GM18858 (cell line): Measurements from ENCODE around the gene SERPINA10.
"Not testable (repeated sequence)": the region's sequence is repeated elsewhere in the genome, so short reads cannot be mapped to it uniquely, and the experiment has no call there.

Experiments
- ATAC-seq: cut with Tn5 transposase; IDR thresholded peaks from one replicate; pipeline ENCODE4 v1.9.1; 2021; ENCODE audit not compliant: unreplicated experiment

The SERPINA10 gene

DNA sequence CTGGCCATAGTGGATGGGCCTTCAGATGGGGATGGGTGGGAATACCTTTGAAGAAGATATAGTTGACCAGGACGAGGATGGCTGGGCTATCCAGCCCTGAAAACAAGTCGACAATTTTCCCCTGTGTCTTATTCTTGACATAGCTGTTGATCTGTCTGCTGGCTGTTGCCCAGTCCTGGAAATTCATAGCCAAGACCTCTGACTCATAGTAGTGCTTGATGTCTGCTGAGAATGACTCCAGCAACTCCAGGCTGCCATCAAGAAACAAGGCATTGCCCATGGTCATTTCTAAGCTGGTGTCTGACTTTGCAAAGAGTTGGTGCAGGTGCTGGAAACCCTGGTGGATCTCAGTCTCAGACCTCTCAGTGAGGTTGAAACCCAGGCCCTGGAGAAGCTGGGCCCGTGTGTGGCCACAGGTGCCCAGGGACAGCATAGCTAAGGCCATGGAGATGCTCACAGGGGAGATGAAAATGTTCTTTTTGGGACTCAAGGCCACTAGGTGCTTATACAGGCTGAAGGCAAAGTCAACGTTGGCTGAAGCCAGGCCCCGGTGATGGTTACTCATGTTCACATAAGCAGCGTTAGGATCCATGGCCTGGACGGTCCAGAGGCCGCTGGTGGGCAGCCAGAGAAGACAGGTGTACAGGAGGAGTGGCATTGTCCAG is 21.1 kb upstream of the SERPINA10 start:
- ATAC-seq, result no peak

DNA sequence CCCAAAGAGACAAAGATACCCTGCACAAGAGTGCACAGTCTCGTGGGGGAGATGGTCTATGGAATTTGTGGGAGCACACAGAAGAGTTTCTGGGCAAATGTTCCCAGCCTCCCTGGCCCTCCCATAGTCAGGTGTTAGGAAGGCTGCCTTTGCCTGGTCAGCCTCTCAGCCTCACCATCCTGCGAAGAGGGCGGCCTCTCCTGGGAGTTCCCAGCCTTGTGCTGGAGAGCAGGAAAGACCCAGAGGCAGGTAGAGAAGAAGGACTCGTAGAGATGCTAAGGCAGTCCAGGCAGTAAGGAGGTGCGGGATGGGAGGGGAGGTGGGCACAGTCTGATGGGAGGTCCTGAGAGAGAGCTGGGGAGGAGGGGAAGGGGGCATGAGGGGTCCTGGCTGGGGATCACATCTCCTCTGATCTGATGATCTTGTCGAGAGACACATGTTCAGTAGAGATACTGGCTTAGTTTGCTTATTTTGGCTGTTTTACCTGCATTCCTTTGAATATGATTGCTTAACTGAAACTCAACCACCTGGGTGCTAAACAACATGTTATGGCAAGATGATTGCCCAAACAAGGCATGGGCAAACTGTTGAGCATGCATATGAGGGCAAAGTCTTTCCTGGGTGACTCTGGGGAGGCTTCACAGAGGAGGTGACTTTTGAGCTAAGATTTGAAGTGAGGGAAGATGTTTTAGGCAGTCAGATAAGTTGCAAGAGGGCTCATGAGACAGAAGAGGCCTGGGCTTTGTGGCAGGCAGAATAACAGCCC is 19.6 kb upstream of the SERPINA10 start:
- no peak for ATAC-seq

DNA sequence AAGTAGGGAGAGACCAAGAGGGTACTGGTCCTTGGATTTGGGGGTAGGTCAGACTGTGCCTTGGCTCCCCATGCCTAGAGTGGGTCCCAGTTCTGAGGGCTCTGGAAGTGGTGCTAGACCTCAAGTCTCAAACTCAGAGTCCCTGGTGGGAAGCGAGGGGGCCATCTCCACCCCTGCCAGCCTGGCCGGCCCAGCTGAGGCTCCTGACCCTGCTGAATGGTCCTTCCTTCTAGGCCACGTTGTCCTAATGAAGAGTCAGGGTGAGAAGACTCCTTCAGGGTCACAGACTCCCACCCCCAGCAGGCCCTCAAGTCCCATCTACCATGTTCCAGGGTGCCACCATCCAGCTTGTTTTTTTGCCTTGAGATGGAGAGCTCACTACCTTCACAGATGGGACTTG is 17.2 kb upstream of the SERPINA10 start:
- no peak for ATAC-seq

DNA sequence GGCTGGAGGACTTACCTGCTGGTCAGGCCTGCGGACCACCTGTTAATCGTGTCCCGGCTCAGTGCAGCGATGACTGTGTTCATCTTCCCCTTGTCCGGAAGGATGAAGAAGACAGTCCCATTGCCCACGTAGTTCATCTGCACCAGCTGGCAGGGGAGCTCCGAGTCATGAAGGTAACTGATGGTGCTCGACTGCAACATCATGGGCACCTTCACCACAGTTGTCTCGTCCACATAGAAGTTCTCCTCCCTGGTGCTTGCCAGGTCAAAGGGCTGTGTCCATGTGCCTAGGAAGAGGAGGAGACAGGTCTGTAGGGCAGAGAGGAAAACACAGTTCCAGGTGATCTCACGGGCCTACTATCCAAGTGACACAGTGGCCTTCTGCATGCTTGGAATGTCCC is 16.7 kb upstream of the SERPINA10 start:
- ATAC-seq, result no peak

DNA sequence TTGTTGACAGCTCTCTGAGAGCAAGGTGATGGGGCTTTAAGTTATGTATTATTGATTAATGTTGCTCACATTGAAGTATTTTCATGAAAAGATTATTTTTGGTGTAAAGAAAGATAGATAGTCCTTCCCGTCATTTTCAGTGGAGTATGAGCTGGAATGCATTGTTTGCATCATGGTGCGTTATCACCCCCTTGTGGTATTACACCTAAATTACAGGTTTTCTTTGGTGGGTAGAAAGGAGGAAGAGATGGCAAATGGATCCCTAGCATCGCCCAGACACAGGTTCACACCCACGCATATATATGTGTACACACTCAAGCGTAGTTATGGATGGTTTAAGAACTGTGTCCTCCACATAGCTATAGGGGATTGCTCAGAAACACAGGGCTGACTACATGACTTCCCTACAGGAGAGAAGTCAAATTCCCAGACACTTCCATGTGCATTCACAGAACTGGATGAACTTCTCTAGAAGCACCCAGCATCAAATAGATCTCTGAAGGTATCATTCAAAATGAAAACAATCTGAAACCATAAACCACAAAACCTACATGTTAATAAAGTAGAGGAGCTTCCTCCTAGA is 14.4 kb upstream of the SERPINA10 start:
- ATAC-seq, result no peak

DNA sequence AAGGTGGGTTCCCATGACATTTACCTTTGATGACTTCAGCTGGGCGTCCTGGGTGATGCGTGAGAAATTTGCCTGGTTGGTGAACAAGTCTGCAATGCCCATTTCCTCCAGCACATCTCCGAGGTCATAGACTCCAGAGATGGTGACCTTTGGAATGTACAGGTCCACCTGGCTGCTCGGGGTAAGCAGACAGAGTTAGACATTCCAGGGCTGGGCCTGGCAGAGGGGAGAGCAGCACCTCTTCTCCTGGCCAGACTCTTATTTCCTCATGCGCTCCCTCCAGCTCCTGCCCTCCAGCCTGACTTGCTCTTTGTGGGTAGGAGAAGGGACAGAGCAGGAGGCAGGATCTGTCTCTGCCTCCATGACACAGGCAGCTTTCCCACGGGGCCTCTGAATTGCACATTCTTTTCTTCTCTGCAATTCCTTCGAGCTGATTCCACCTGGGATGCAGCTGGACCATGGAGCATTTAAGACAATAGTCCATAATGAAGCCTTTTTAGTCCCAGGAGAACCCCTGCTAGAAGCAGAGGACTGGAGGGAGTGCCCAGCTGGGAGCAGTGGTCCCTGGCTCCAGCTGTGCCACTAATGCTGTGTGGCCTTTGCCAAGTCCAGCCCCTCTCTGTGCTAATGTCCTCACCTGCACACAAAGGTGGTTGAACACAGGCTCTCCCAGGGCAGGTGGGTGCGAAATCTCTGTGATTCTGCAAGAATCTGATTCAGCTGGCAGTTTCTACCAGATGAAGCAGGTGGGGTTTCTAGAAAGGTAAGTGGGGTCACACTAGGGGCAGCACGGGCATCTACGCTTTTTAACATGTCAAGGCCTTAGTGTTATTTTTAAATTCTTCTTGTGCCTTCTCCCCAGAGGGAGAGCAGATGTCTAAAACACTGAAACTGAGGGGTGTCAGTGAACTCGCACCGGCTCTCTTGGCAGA is 13.2 kb upstream of the SERPINA10 start:
- no peak for ATAC-seq

DNA sequence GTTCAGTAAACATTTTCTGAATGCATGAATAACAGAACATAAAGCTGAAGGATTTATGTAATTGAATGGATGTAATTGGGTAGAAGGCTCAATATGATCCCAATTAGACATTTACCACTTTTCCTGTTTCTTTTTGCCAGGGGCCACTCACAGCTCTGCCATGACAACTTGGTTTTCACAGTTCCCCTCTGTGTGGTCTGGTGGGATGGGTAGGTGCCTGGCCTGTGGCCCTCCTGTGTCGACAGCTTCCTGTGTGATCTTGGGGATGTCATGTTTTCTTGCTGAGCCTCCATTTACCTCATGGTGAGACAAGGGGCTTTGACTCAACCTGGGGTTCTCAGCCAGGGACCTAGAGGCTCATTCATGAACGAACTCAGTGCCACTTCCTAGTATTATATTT is 12.6 kb upstream of the SERPINA10 start:
- ATAC-seq, result no peak

DNA sequence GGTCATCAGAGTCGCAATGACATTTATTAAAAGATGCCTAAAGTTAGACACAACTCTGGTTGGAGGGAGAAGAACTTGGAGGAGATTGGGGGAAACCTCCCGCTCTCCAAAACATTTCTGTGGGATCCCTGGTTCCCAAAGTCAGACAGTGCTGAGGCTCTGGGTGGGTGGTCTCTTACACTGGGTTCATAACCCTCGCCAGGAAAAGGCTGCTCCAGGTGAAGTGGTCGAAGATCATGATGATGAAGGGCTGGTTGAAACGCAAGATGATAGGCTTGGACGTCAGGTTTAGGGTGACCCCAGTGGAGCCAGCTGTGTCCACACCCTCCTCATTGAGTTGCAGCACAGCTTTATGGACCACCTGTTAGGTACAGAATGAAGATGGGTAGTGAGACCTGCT is 11.2 kb upstream of the SERPINA10 start:
- ATAC-seq, result no peak

DNA sequence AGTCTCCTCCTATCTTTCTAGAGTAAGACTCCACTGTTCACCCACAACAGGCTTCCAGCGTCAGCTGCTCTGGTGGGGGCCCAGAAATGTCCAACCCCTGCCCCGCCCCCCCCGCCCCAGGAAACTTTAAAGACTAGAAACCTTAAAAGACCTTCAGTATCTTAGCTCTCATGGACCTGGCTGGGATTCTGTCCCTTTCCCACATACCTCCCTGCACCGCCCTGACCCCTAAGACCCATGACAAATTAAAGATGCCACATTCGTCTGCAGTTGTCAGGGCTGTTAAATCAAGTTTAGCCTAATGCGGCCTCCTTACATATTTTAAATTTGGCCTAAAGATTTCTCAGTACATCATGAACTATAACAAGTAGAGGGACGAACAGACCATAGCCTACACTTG is 10.0 kb upstream of the SERPINA10 start:
- no peak for ATAC-seq

DNA sequence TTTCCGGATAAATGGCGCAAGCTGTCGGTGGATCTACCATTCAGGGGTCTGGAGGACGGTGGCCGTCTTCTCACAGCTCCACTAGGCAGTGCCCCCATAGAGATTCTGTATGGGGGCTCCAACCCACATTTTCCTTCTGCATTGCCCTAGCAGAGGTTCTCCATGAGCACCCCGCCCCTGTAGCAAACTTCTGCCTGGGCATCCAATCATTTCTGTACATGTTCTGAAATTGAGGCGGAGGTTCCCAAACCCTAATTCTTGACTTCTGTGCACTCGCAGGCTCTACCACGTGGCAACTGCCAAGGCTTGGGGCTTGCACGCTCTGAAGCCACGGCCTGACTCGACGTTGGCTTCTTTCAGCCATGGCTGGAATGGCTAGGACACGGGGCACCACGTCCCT is 5.1 kb upstream of the SERPINA10 start:
- no peak for ATAC-seq

DNA sequence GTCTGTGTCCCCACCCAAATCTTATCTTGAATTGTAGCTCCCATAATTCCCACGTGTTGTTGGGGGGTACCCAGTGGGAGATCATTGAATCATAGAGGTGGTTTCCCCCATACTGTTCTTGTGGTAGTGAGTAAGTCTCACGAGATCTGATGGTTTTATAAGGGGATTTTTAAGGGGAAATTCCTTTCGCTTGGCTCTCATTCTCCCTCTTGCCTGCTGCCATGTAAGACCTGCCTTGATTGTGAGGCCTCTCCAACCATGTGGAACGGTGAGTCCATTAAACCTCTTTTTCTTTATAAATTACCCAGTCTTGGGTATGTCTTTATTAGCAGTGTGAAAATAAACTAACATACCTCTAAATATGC is 3.1 kb upstream of the SERPINA10 start:
- not testable (repeated sequence) for ATAC-seq

DNA sequence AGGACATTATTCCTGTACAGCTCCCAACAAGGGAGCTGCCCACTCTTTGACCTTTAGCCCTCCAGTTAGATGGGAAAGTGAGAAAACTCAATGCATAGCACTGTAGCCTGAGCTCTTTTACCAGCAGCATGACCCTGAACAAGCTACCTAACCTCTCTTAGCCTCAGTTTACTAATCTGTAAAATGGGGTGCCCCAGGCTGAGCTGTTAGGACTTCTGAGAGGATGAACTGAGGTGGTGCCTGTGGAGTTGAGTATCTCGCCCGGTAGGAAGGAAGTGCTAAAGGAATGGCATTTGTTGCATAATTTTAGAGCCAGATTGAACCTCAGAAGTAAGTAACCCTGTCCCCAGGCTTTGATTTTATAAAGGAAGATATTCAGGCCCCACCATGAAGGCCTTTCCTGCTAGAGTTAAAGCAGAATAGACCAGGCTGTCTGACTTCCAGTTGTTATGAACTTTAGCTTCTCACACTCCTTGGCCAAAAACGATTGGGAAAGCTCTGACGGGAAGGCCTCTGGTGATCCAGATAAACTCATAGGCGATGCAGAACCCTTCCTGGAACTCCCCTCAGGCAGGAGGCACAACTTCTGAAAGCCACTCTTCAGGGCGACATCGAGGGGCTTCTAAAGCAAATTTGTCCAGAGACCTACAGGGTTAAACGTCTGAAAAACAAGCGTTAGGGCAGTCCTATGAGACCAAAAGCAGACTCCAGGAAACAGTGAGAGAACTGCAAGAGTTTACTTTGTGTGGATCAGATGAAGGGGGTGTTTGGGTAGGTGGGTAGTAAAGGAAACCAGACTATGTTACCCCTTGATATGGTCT is 2.5 kb upstream of the SERPINA10 start:
- ATAC-seq, result no peak

DNA sequence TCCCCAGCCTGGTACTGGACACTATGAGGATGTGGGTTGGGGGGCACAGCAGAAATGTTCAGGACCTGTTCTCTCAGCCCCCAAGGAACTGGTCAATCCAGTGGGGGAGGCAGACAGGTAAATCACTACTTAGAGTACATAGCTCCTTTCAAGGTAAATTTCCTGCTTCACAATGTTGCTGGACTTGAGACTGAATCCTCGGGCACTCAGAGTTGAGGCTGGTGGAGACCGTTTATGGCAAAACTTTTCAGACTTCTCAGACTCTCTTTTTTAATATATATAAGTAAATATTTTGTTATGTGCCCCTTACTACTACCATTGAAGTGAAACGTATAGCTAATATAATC is 483 bp upstream of the SERPINA10 start:
- no peak for ATAC-seq

DNA sequence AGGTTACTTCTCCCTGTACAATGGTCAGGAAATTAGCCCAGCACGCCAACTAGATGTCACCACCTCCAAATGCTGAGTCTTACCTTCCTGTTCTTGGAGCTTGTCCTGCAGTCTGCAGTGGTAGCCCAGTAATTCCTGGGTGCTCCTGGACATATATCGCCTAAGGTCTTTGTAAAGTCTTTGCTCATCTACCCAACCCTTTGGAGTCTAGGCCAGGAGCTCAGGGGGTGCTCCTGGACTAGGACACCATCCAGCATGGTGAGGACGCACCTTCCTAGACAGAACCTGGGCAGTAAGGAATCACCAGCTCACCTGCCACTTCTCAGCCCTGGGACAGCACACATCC is 569 bp downstream of the SERPINA10 start:
- no peak for ATAC-seq

DNA sequence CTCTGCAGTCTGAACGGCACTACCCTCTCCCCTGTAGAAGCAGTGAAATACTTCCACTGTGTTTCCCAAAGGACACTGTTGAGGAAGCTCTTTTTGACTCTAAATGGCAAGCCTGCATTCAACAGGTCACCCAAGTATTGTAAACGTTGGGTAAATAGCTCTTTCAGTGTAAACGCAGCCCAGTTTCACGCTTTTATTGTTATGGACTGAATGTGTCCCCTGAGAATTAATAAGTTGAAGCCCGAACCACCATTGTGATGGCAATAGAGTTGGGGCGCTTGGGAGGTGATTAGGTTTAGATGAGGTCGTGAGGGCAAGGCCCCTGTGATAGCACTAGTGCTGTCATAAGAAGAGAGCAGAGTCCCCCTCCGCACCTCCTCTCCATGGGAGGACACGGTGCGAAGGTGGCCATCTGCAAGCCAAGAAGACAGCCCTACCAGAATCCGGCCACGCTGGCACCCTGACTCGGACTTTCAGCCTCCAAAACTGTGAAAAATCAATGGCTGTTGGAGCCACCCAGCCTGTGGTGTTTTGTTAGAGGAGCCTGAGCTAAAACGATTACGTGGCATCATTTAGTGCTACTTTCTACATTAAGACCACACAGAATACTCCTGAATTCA is 1.1 kb downstream of the SERPINA10 start:
- ATAC-seq, result no peak

DNA sequence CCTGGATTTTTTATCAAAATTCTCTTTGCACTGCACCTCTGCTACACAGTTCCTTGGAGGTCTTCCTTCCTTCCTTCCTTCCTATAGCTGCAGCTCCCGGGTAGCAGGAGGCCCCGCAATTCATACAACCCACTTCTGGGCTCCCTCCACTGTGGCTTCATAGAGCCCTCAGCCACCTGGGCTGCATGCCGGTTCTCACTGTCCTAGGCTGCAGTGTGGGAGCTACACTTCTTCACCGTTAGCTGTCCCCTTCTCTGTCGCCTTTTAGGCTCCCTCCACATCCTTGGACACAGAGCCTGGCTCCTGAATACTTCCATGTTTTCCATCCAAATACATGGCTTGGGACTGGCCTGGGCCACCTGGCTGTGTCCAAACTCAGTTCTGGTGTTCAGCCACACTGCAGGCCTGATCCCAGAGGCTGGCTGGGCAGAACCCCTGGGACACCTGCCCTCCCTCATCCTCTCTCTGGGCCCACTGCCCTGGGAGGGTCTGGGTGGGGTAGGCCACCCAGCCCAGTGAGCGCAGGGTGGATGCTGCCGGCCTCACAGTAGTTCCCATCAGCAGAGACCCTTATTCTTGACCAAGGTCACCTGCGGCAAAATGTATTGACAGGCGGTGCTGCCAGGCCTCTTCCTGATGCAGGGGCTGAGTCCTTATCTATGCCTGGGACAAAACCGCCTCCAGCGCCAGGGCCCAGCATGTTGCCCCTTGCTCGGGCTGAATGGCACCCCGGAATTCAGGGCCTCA is 1.7 kb downstream of the SERPINA10 start:
- no peak for ATAC-seq

DNA sequence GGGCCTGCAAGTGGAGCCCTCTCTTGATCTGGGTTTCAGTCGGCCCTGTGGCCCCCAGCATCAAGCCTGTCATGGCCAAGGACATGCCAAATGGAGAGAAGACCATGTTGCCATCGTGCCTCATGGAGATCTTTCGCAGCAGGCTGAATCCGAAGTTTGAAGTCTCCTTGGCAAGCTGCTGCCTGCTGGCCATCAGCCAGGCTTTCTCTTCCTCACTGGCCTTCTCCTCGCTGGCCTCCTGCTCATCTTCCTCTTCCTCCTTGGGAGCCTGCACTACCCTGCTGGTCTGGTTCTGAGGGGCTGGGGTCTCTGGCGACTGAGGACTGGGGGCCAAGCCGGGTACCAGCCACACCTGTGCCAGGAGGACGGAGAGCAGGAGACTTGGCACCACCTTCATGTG is 2.9 kb downstream of the SERPINA10 start:
- ATAC-seq, result no peak

DNA sequence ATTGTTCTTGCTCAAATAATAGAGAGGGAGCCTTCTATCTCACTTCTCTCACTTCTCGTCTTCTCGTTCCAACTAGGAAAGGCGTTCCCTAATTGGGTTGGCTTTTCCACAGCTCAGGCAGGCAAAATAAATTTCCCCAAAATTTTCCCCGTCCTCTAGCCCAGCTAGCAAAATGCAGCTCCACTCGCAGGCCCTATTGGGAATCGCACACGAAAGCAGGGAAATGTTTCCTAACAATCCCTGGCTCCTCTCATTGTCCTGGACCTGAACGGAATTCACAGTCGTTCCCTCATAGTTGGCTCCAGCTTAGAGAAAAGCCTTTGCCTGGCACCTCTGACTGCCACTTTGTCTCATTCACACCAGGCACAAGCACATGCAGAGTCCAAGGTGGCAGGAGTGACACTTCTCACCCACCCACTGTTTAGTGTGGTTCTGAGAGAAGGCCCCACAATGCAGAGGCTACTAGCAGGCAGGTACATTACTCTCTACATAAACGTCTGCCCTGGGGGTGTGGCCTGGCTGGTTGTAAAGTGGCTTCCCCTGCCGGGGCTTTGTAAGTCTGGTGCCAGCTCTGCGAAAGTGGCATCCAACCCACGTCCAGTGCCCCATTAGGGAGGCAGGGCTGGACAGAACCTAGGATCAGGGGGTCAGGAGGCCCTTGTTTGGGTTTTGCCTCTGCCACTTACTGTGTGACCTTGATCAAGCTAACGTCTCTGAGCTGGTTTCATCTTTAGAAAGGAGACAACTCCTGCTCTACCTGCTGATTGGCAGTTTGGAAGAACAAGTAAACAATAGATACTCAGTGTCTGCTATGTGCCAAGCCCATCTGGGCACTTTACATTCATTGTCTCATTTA is 4.2 kb downstream of the SERPINA10 start:
- no peak for ATAC-seq

DNA sequence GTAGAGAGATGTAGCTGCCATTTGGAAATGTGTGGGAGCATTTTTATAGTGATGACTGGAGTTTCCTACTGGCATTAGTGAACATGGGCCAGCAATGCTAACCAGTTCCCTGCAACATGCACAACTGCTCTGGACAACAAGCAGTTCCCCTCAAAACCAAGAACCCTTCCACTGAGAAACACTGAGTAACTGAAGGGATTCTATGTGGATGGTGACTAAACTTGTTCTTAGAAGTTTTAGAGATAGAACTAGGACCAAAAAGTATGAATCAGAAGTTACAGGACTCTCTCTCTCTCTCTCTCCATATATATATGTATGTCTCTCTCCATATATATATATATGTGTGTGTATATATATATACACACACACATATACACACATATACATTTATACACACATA is 7.9 kb downstream of the SERPINA10 start:
- no peak for ATAC-seq
